Omental fat pad (tissue), 4 donors: Measurements from ENCODE around the gene DDX11. TPM values are rescaled to one million over a fixed set of nuclear protein-coding genes. Genes with fewer than 3 reads are reported as not detected.
"Not testable (repeated sequence)": the region's sequence is repeated elsewhere in the genome, so short reads cannot be mapped to it uniquely, and the experiment has no call there.

ENCODE experiments used
- ATAC-seq: fragments of 150-250 bp; one replicate; pipeline ENCODE4 v1.9.1; 2016; ENCODE audit warnings: mild to moderate bottlenecking, moderate library complexity; ENCODE audit not compliant: low FRiP score
- DNase-seq: peaks from one replicate; pipeline ENCODE4 v3.0.0-alpha.2; 2019; ENCODE audit warnings: low spot score
- CTCF ChIP-seq, 3 donors: fragments of 450-650 bp; IDR thresholded peaks; one replicate each; pipeline ENCODE4 v1.5.1; 2016 to 2017; ENCODE audit warnings: antibody characterized with exemption in 3 of 3, mild to moderate bottlenecking in 3 of 3, moderate library complexity in 2 of 3
- total RNA-seq, 4 donors: library from RNA; depleted of rRNA; stranded (reverse); fragments of >200 nt; gene quantifications; one replicate each; pipeline ENCODE4 v1.1.0, GENCODE V29; 2016

The DDX11 gene
- 10 to 100 TPM in 3 of 4 donors, 1 to 10 TPM in 1; 2.8 to 49.2 (median 19.6) TPM for total RNA-seq

- ATAC-seq: peak; percentile 100
These were observed at the start of gene DDX11 for GRCh38 chr12:31073527-31074332. Gene DDX11, plus strand, starts transcription at chr12:31073860. Its CDS starts 4,534 bp downstream, at chr12:31078394.

GRCh38 chr12:31026202-31026601 lies 47.5 kb upstream of the DDX11 start:
- ATAC-seq: no peak
- no peak for DNase-seq
- no peak for TF ChIP-seq CTCF (IDR thresholded peaks at IDR 0.05)

More at GRCh38 chr12:31073527-31074332, at the start of gene DDX11:
- peak; percentile 61 for DNase-seq

- ATAC-seq, DNase-seq: not testable (repeated sequence)
These were observed 46.7 kb upstream of the DDX11 start for GRCh38 chr12:31027006-31027405.

GRCh38 chr12:31029468-31029867 lies 44.2 kb upstream of the DDX11 start:
- DNase-seq (no peak), ATAC-seq (no peak)
- no peak for TF ChIP-seq CTCF (IDR thresholded peaks at IDR 0.05)

- no peak for ATAC-seq
- TF ChIP-seq CTCF (IDR thresholded peaks at IDR 0.05): no peak
These were observed 43.6 kb upstream of the DDX11 start for GRCh38 chr12:31029916-31030562.

GRCh38 chr12:31031951-31032335 lies 41.7 kb upstream of the DDX11 start:
- ATAC-seq (no peak), DNase-seq (no peak)
- no peak for TF ChIP-seq CTCF (IDR thresholded peaks at IDR 0.05)

More at GRCh38 chr12:31029916-31030562, 43.6 kb upstream of the DDX11 start:
- DNase-seq: no peak

- DNase-seq (no peak), ATAC-seq (no peak)
- TF ChIP-seq CTCF (IDR thresholded peaks at IDR 0.05): no peak
These were observed 40.5 kb upstream of the DDX11 start for GRCh38 chr12:31033146-31033545.

- TF ChIP-seq CTCF (IDR thresholded peaks at IDR 0.05): no peak
- ATAC-seq (no peak), DNase-seq (no peak)
These were observed 40.0 kb upstream of the DDX11 start for GRCh38 chr12:31033681-31034080.
